Measurements from ENCODE around the gene TP53TG3E. TPM values are rescaled to one million over a fixed set of nuclear protein-coding genes. Genes with fewer than 3 reads are reported as not detected.
"Not testable (repeated sequence)": the region's sequence is repeated elsewhere in the genome, so short reads cannot be mapped to it uniquely, and the experiment has no call there.

The TP53TG3E gene, protein sequence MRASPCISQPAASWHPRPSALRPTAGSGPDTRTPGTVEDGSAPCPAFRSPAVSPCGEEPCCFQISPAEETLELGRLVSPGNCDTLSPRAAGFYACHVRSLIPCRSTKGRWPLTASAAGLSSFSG
- total RNA-seq, result not detected

DNA sequence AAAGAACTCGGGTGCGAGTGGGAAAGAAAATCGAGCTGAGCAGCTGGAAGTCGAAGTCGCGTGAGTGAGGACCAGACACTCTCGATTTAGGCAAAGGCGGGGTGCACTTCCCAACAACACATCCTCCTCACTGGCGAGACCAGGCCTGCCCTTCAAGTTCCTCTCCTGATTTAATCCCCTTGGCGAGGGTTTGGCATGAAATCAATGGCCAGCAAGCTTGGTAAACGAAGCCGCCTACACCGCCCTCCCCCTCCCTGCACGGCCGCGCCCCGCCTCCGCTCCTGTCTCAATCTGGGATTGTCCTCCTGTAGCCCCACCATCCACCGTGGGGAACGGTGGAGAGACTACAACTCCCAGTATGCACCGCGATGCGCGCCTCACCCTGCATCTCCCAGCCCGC, at the start of gene TP53TG3E:
Gene TP53TG3E, plus strand, starts transcription at position 301 of the 400 bp plus-strand sequence. Its CDS starts 68 bp downstream, at position 369.
- H3K27me3 ChIP-seq; H3K36me3 ChIP-seq; DNase-seq; H3K4me3 ChIP-seq; H3K9me3 ChIP-seq; intact Hi-C loops (cut with DNase I; ENCODE audit: low total_unique reads); H3K27ac ChIP-seq; H3K4me1 ChIP-seq: not testable (repeated sequence)

DNA sequence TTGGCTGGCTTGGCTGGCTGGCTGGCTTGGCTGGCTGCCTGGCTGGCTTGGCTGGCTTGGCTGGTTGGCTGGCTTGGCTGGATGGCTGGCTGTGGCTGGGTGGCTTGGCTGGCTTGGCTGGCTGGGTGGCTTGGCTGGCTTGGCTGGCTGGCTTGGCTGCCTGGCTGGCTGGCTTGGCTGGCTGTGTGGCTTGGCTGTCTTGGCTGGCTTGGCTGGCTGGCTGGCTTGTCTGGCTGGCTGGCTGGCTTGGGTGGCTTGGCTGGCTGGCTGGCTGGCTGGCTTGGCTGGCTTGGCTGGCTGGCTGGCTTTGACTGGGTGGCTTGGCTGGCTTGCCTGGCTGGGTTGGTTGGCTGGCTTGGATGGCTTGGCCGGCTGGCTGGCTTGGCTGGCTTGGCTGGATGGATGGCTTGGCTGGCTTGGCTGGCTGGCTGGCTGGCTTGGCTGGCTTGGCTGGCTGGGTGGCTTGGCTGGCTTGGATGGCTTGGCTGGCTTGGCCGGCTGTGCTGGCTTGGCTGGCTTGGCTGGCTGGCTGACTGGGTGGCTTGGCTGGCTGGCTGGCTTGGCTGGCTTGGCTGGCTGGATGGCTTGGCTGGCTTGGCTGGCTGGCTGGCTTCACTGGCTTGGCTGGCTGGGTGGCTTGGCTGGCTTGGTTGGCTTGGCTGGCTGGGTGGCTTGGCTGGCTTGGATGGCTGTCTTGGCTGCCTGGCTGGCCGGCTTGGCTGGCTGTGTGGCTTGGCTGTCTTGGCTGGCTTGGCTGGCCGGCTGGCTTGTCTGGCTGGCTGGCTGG, 32.3 kb downstream of the TP53TG3E start:
- intact Hi-C loops (cut with DNase I; ENCODE audit: low total_unique reads); H3K36me3 ChIP-seq; H3K4me3 ChIP-seq; H3K27me3 ChIP-seq; H3K27ac ChIP-seq; H3K4me1 ChIP-seq: not testable (repeated sequence)
- peak in 1 of 2 donors; percentile 57 for DNase-seq
- peaks cover 0 to 18% of the 10 kb centered on the region in 2 donors for H3K9me3 ChIP-seq

DNA sequence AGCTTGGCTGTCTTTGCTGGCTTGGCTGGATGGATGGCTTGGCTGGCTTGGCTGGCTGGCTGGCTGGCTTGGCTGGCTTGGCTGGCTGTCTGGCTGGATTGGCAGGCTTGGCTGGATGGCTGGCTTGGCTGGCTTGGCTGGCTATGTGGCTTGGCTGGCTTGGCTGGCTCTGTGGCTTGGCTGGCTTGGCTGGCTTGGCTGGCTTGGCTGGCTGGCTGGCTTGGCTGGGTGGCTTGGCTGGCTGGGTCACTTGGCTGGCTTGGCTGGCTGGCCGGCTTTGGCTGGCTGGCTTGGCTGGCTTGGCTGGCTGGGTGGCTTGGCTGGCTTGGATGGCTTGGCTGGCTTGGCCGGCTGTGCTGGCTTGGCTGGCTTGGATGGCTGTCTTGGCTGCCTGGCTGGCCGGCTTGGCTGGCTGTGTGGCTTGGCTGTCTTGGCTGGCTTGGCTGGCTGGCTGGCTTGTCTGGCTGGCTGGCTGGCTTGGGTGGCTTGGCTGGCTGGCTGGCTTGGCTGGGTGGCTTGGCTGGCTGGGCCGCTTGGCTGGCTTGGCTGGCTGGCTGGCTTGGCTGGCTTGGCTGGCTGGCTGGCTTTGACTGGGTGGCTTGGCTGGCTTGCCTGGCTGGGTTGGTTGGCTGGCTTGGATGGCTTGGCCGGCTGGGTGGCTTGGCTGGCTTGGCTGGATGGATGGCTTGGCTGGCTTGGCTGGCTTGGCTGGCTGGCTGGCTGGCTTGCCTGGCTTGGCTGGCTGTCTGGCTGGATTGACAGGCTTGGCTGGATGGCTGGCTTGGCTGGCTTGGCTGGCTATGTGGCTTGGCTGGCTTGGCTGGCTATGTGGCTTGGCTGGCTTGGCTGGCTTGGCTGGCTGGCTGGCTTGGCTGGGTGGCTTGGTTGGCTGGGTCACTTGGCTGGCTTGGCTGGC, 33.8 kb downstream of the TP53TG3E start:
- H3K27me3 ChIP-seq; H3K4me3 ChIP-seq; H3K4me1 ChIP-seq; H3K36me3 ChIP-seq; intact Hi-C loops (cut with DNase I; ENCODE audit: low total_unique reads); H3K27ac ChIP-seq: not testable (repeated sequence)
- peaks cover 0 to 18% of the 10 kb centered on the region in 2 donors for H3K9me3 ChIP-seq
- peak in 1 of 2 donors; percentile 56 for DNase-seq

DNA sequence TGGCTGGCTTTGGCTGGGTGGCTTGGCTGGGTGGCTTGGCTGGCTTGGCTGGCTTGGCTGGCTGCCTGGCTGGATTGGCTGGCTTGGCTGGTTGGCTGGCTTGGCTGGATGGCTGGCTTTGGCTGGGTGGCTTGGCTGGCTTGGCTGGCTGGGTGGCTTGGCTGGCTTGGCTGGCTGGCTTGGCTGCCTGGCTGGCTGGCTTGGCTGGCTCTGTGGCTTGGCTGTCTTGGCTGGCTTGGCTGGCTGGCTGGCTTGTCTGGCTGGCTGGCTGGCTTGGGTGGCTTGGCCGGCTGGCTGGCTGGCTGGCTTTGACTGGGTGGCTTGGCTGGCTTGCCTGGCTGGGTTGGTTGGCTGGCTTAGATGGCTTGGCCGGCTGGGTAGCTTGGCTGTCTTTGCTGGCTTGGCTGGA, 34.4 kb downstream of the TP53TG3E start:
- intact Hi-C loops (cut with DNase I; ENCODE audit: low total_unique reads); H3K27me3 ChIP-seq; H3K27ac ChIP-seq; H3K4me1 ChIP-seq; H3K4me3 ChIP-seq; H3K36me3 ChIP-seq: not testable (repeated sequence)
- H3K9me3 ChIP-seq, result peaks cover 0 to 18% of the 10 kb centered on the region in 2 donors
- DNase-seq, result peak in 1 of 2 donors; percentile 29

DNA sequence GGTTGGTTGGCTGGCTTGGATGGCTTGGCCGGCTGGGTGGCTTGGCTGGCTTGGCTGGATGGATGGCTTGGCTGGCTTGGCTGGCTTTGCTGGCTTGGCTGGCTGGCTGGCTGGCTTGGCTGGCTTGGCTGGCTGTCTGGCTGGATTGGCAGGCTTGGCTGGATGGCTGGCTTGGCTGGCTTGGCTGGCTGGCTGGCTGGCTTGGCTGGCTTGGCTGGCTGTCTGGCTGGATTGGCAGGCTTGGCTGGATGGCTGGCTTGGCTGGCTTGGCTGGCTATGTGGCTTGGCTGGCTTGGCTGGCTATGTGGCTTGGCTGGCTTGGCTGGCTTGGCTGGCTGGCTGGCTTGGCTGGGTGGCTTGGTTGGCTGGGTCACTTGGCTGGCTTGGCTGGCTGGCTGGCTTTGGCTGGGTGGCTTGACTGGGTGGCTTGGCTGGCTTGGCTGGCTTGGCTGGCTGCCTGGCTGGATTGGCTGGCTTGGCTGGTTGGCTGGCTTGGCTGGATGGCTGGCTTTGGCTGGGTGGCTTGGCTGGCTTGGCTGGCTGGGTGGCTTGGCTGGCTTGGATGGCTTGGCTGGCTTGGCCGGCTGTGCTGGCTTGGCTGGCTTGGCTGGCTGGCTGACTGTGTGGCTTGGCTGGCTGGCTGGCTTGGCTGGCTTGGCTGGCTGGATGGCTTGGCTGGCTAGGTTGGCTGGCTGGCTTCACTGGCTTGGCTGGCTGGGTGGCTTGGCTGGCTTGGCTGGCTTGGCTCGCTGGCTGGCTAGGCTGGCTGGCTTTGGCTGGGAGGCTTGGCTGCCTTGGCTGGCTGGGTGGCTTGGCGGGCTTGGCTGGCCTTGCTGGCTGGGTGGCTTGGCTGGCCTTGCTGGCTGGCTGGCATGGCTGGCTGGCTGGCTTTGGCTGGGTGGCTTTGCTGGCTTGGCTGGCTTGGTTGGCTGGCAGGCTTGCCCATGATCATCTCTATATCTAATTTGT, 35.3 kb downstream of the TP53TG3E start:
- intact Hi-C loops (cut with DNase I; ENCODE audit: low total_unique reads); H3K27ac ChIP-seq; H3K4me1 ChIP-seq; H3K4me3 ChIP-seq; H3K36me3 ChIP-seq; H3K27me3 ChIP-seq: not testable (repeated sequence)
- H3K9me3 ChIP-seq, result peaks cover 0 to 18% of the 10 kb centered on the region in 2 donors
- DNase-seq, result peak in 1 of 2 donors; percentile 46

Small RNAs within 50 kb of the gene (small RNA-seq; reads per million reads assigned to genes)
- gene AC141257.3, result not detected

Other genes starting within 250 kb of the TP53TG3E start
- not detected for gene TP53TG3C, start 110.1 kb upstream of the TP53TG3E start, total RNA-seq
- not detected for gene TP53TG3B, start 56.5 kb downstream of the TP53TG3E start, total RNA-seq
- not detected for gene TP53TG3F, start 155.3 kb downstream of the TP53TG3E start, total RNA-seq

Measured in uterus (tissue), 4 donors.